Heart left ventricle (tissue), 13 donors: Measurements from ENCODE around the gene PAFAH1B2.

Experiments
- POLR2A ChIP-seq, 2 donors: fragments of 450-650 bp; IDR thresholded peaks; one replicate each; pipeline ENCODE4 v1.6.1; 2017; ENCODE audit warnings: antibody characterized with exemption in 2 of 2, mild to moderate bottlenecking in 2 of 2, moderate library complexity in 2 of 2
- TF ChIP-seq, protein P1 (sequence below), 12 donors: fragments of 200-600 bp; sonication (generic) in 4 of 12; IDR thresholded peaks; one replicate each; pipeline versions ENCODE4 v1.5.0 to v1.8.0; 2018 to 2022; ENCODE audit warnings: antibody characterized with exemption in 12 of 12, mild to moderate bottlenecking in 5 of 12
- donor health status: ischemic (EF 13 %, LVEDD 7.1; RV severe dilation, severe dysfunction).
- donor health status: DM: no; HTN: yes; CAD: no.
- donor health status: DM: no; HTN: no; CAD: no.
- donor health status: ischemic (EF 25% LVEDD 6.9; RV normal size, moderate dysfunction).
- donor health status: ischemic (EF 25% LVEDD 5.7; RV mildly dilated, moderate dysfunction).
- donor health status: ischemic (EF 35%, LVEDD 5.7; RV mildly dilated, moderate dysfunction).
- donor health status: nonischemic (EF 11% LVEDD 7.7; RV severe dilation, severe dysfunction).
- donor health status: DM: yes; HTN: yes; CAD: no.
- donor health status: PGD.
- donor health status: ischemic (EF 29% LVEDD 5.4; RV normal size, mild dysfunction).
- donor health status: nonischemic (EF 23%, LVEDD 6.1; RV moderate dilation, normal function).

GRCh38 chr11:117222991-117223740, 79.1 kb downstream of the PAFAH1B2 start:
- TF ChIP-seq, protein P1, sequence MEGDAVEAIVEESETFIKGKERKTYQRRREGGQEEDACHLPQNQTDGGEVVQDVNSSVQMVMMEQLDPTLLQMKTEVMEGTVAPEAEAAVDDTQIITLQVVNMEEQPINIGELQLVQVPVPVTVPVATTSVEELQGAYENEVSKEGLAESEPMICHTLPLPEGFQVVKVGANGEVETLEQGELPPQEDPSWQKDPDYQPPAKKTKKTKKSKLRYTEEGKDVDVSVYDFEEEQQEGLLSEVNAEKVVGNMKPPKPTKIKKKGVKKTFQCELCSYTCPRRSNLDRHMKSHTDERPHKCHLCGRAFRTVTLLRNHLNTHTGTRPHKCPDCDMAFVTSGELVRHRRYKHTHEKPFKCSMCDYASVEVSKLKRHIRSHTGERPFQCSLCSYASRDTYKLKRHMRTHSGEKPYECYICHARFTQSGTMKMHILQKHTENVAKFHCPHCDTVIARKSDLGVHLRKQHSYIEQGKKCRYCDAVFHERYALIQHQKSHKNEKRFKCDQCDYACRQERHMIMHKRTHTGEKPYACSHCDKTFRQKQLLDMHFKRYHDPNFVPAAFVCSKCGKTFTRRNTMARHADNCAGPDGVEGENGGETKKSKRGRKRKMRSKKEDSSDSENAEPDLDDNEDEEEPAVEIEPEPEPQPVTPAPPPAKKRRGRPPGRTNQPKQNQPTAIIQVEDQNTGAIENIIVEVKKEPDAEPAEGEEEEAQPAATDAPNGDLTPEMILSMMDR (IDR thresholded peaks at IDR 0.05) = no peak
- no peak for TF ChIP-seq POLR2A (IDR thresholded peaks at IDR 0.05)
